Measurements from ENCODE around the gene CCDC159. TPM values are rescaled to one million over a fixed set of nuclear protein-coding genes. Genes with fewer than 3 reads are reported as not detected.

Gene CCDC159
- total and polyA plus RNA-seq, 2 of the 13 experiments (the other 11 are each of a cell fraction or from before 2014, with no cell fraction given) = 1.7 to 6.3 TPM

GRCh38 chr19:11345122-11345803 lies 1.1 kb upstream of the CCDC159 start (continued):
- TF ChIP-seq ZNF318 (CRISPR knock-in tag; IDR thresholded peaks at IDR 0.05) = peak; percentile 32; the same call in 1 of the 2 replicates
- TF ChIP-seq ZNF775 (CRISPR knock-in tag; IDR thresholded peaks at IDR 0.05; ENCODE audit: borderline replicate concordance) = no peak
- TF ChIP-seq ZNF768 (CRISPR knock-in tag; IDR thresholded peaks at IDR 0.05) = no peak
- peak; percentile 37; the same call in 1 of the 2 replicates for TF ChIP-seq ZFX (CRISPR knock-in tag; IDR thresholded peaks at IDR 0.05; ENCODE audit: low read depth)
- TF ChIP-seq PRDM10 (CRISPR knock-in tag; IDR thresholded peaks at IDR 0.05; ENCODE audit: low read depth) = no peak
- 0 out of 2 replicates have a peak, but pooled peaks have one; percentile 39 for TF ChIP-seq ZNF570 (CRISPR knock-in tag; IDR thresholded peaks at IDR 0.05; ENCODE audit: borderline replicate concordance)
